ENCODE data around the gene AGMO.

GRCh38 chr7:15411019-15411418, 150.8 kb downstream of the AGMO start:
- no peak for TF ChIP-seq ATF3 (IDR thresholded peaks at IDR 0.05; ENCODE audit: insufficient read depth, low read depth, low read length)
- TF ChIP-seq CTCF (IDR thresholded peaks at IDR 0.05; ENCODE audit: control extremely low read depth in 1 of 3, insufficient read depth in 1 of 3, low read depth in 1 of 3, low read length in 3 of 3), result no peak
- TF ChIP-seq ATF2 (IDR thresholded peaks at IDR 0.05; ENCODE audit: low read length), result no peak
- no peak for TF ChIP-seq JUN (IDR thresholded peaks at IDR 0.05; ENCODE audit: low read depth, low read length)
- no peak for TF ChIP-seq TEAD4 (IDR thresholded peaks at IDR 0.05; ENCODE audit: low read depth, low read length)
- TF ChIP-seq POLR2AphosphoS5 (IDR thresholded peaks at IDR 0.05; ENCODE audit: low read depth, low read length), result no peak
- no peak for TF ChIP-seq EZH2 (IDR thresholded peaks at IDR 0.05; ENCODE audit: low read depth, low read length, severe bottlenecking)
- TF ChIP-seq POLR2A (IDR thresholded peaks at IDR 0.05; ENCODE audit: control extremely low read depth in 1 of 2, low read depth in 2 of 2, low read length in 2 of 2), result no peak
- no peak for TF ChIP-seq BCL11A (IDR thresholded peaks at IDR 0.05; ENCODE audit: low read depth in 2 of 2, low read length in 2 of 2)
- TF ChIP-seq CBX5 (IDR thresholded peaks at IDR 0.05; ENCODE audit: low read depth, low read length), result no peak
- TF ChIP-seq SP2 (IDR thresholded peaks at IDR 0.05; ENCODE audit: low read length), result no peak
- no peak for TF ChIP-seq SP1 (IDR thresholded peaks at IDR 0.05; ENCODE audit: low read depth, low read length)
